Right forelimb (tissue), 1 donor: Measurements from ENCODE around the gene OR4N2.
"Not testable (repeated sequence)": the region's sequence is repeated elsewhere in the genome, so short reads cannot be mapped to it uniquely, and the experiment has no call there.

Source experiments
- DNase-seq: peaks from one replicate; pipeline ENCODE4 v3.0.0-alpha.2; 2018

Gene OR4N2

GRCh38 chr14:19803470-19803869 is at the start of gene OR4N2:
OR4N2 (plus strand) TSS chr14:19803770; CDS start chr14:19827449, 23,679 bp downstream.
- DNase-seq = not testable (repeated sequence)

GRCh38 chr14:19754172-19754571 is 49.4 kb upstream of the OR4N2 start:
- DNase-seq = no peak

- DNase-seq = not testable (repeated sequence)
Observed at GRCh38 chr14:19771491-19771890, 32.1 kb upstream of the OR4N2 start.

- no peak for DNase-seq
Observed at GRCh38 chr14:19771895-19772430, 31.6 kb upstream of the OR4N2 start.

- DNase-seq = not testable (repeated sequence)
Observed at GRCh38 chr14:19772454-19772853, 31.1 kb upstream of the OR4N2 start.

GRCh38 chr14:19773204-19773603 is 30.4 kb upstream of the OR4N2 start, which contains the start of gene OR4M1:
OR4M1 (plus strand) TSS chr14:19773504; CDS start chr14:19780323, 6,819 bp downstream.
- DNase-seq = not testable (repeated sequence)

- no peak for DNase-seq
Observed at GRCh38 chr14:19775587-19775986, 28.0 kb upstream of the OR4N2 start.

GRCh38 chr14:19785848-19786247 is 17.7 kb upstream of the OR4N2 start:
- DNase-seq = not testable (repeated sequence)

GRCh38 chr14:19787318-19787717 is 16.3 kb upstream of the OR4N2 start:
- DNase-seq = not testable (repeated sequence)

GRCh38 chr14:19788150-19788549 is 15.4 kb upstream of the OR4N2 start:
- not testable (repeated sequence) for DNase-seq

GRCh38 chr14:19796520-19797108 is 7.0 kb upstream of the OR4N2 start:
- not testable (repeated sequence) for DNase-seq

GRCh38 chr14:19799880-19800279 is 3.7 kb upstream of the OR4N2 start:
- DNase-seq = no peak

GRCh38 chr14:19800282-19801117 is 3.1 kb upstream of the OR4N2 start:
- no peak for DNase-seq

GRCh38 chr14:19801118-19801464 is 2.5 kb upstream of the OR4N2 start:
- DNase-seq = no peak

- not testable (repeated sequence) for DNase-seq
Observed at GRCh38 chr14:19813171-19813920, 9.8 kb downstream of the OR4N2 start.

GRCh38 chr14:19819879-19820278 is 16.3 kb downstream of the OR4N2 start:
- not testable (repeated sequence) for DNase-seq

GRCh38 chr14:19821016-19821415 is 17.4 kb downstream of the OR4N2 start:
- DNase-seq = not testable (repeated sequence)

GRCh38 chr14:19823178-19823577 is 19.6 kb downstream of the OR4N2 start:
- no peak for DNase-seq

- no peak for DNase-seq
Observed at GRCh38 chr14:19823765-19824164, 20.2 kb downstream of the OR4N2 start.

GRCh38 chr14:19827626-19828244 is 24.2 kb downstream of the OR4N2 start:
- DNase-seq = not testable (repeated sequence)

- no peak for DNase-seq
Observed at GRCh38 chr14:19828314-19828713, 24.7 kb downstream of the OR4N2 start.

- not testable (repeated sequence) for DNase-seq
Observed at GRCh38 chr14:19834203-19834848, 30.8 kb downstream of the OR4N2 start.
